HepG2 (cell line): ENCODE results near the gene SNX9. TPM values are rescaled to one million over a fixed set of nuclear protein-coding genes. Genes with fewer than 3 reads are reported as not detected.

ENCODE experiments used
- ATF5 ChIP-seq: sonication (generic); formaldehyde crosslinking; IDR thresholded peaks from 2 replicates; pipeline ENCODE4 v1.4.0; 2020; ENCODE audit warnings: mild to moderate bottlenecking, low read depth, missing genetic modification reagents
- BATF2 ChIP-seq: sonication (generic); formaldehyde crosslinking; IDR thresholded peaks from 2 replicates; pipeline ENCODE4 v1.8.0; 2022; ENCODE audit warnings: mild to moderate bottlenecking, missing genetic modification reagents, moderate library complexity
- ESRRA ChIP-seq: sonication (generic); formaldehyde crosslinking; IDR thresholded peaks from 2 replicates; pipeline ENCODE4 v1.5.1; 2020; ENCODE audit warnings: mild to moderate bottlenecking, low read depth, missing genetic modification reagents
- HNF4G ChIP-seq, 2 experiments: sonication (generic) in 1 of 2; formaldehyde crosslinking in 1 of 2; IDR thresholded peaks; 2 replicates each; pipeline versions ENCODE4 v1.4.0 to v1.6.1; 2011 to 2020; ENCODE audit warnings: borderline replicate concordance in 2 of 2, low read depth in 2 of 2, mild to moderate bottlenecking in 2 of 2, low read length in 1 of 2, missing genetic modification reagents in 1 of 2, moderate library complexity in 1 of 2
- HOXD1 ChIP-seq: sonication (generic); formaldehyde crosslinking; IDR thresholded peaks from 2 replicates; pipeline ENCODE4 v1.5.0; 2020; ENCODE audit warnings: missing genetic modification reagents
- KAT2B ChIP-seq: fragments of 150-350 bp; IDR thresholded peaks from 2 replicates; pipeline ENCODE4 v1.6.1; 2014; ENCODE audit warnings: low read depth, low read length, borderline replicate concordance
- NAIF1 ChIP-seq: sonication (generic); formaldehyde crosslinking; IDR thresholded peaks from 2 replicates; pipeline ENCODE4 v1.5.0; 2020; ENCODE audit warnings: mild to moderate bottlenecking, missing genetic modification reagents, borderline replicate concordance
- NFAT5 ChIP-seq: sonication (generic); formaldehyde crosslinking; IDR thresholded peaks from 2 replicates; pipeline ENCODE4 v1.4.0; 2020; ENCODE audit warnings: missing genetic modification reagents
- PATZ1 ChIP-seq: sonication (generic); formaldehyde crosslinking; IDR thresholded peaks from 2 replicates; pipeline ENCODE4 v1.4.0; 2020; ENCODE audit warnings: missing genetic modification reagents
- REPIN1 ChIP-seq: sonication (generic); formaldehyde crosslinking; IDR thresholded peaks from 2 replicates; pipeline ENCODE4 v1.8.0; 2022; ENCODE audit warnings: missing genetic modification reagents, low read depth, mild to moderate bottlenecking, borderline replicate concordance
- TFDP2 ChIP-seq: sonication (generic); formaldehyde crosslinking; IDR thresholded peaks from 2 replicates; pipeline ENCODE4 v1.4.0; 2020; ENCODE audit warnings: missing genetic modification reagents
- ZNF138 ChIP-seq: sonication (generic); formaldehyde crosslinking; IDR thresholded peaks from 2 replicates; pipeline ENCODE4 v1.5.0; 2020; ENCODE audit warnings: mild to moderate bottlenecking, low read depth, missing genetic modification reagents
- ZNF34 ChIP-seq: sonication (generic); formaldehyde crosslinking; IDR thresholded peaks from 2 replicates; pipeline ENCODE4 v1.4.0; 2020; ENCODE audit warnings: mild to moderate bottlenecking, missing genetic modification reagents, borderline replicate concordance
- ZNF558 ChIP-seq: sonication (generic); formaldehyde crosslinking; IDR thresholded peaks from 2 replicates; pipeline ENCODE4 v1.9.0; 2022; ENCODE audit warnings: mild to moderate bottlenecking, missing genetic modification reagents, borderline replicate concordance
- ZNF564 ChIP-seq: sonication (generic); formaldehyde crosslinking; IDR thresholded peaks from 2 replicates; pipeline ENCODE4 v1.8.1; 2023; ENCODE audit warnings: mild to moderate bottlenecking, missing genetic modification reagents
- ZNF570 ChIP-seq: sonication (generic); formaldehyde crosslinking; IDR thresholded peaks from 2 replicates; pipeline ENCODE4 v1.4.0; 2020; ENCODE audit warnings: mild to moderate bottlenecking, missing genetic modification reagents, borderline replicate concordance
- ZNF572 ChIP-seq: sonication (generic); formaldehyde crosslinking; IDR thresholded peaks from 2 replicates; pipeline ENCODE4 v1.5.1; 2020; ENCODE audit warnings: mild to moderate bottlenecking, missing genetic modification reagents
- ZNF780A ChIP-seq: sonication (generic); formaldehyde crosslinking; IDR thresholded peaks from 2 replicates; pipeline ENCODE4 v1.8.0; 2022; ENCODE audit warnings: mild to moderate bottlenecking, missing genetic modification reagents, moderate library complexity
- polyA plus RNA-seq, 8 experiments: library from polyadenylated mRNA; depleted of rRNA in 3 of 8; stranded (reverse) in 7 of 8; unstranded in 1 of 8; fragments of >200 nt; fragmentation: Illumina TruSeq in 4 of 8; extraction: Trizol in 4 of 8; gene quantifications; 2 replicates each; pipeline versions ENCODE4 v1.2.1 to v1.2.3, GENCODE V29; 2011 to 2016; ENCODE audit warnings: low read depth in 4 of 8, missing spikeins in 1 of 8, mixed read lengths in 1 of 8; ENCODE audit not compliant: insufficient read depth in 1 of 8
- total RNA-seq, 5 experiments: library from RNA; depleted of rRNA; stranded (reverse); fragments of >200 nt; fragmentation: Illumina TruSeq; extraction: Trizol; gene quantifications; 2 replicates each; pipeline ENCODE4 v1.2.3, GENCODE V29; 2016; ENCODE audit warnings: low read depth in 1 of 5

The SNX9 gene
- total and polyA plus RNA-seq, 2 of the 13 experiments (the other 11 are each of a cell fraction or from before 2014, with no cell fraction given) = 21.9 to 36.0 TPM

GRCh38 chr6:157773248-157773773 is 49.7 kb upstream of the SNX9 start (continued):
- TF ChIP-seq TFDP2 (CRISPR knock-in tag) = peak; percentile 54; the same call in 1 of the 2 replicates
- TF ChIP-seq HOXD1 (CRISPR knock-in tag) = no peak
- TF ChIP-seq PATZ1 (CRISPR knock-in tag) = peak; percentile 34; the same call in 1 of the 2 replicates
- no peak for TF ChIP-seq BATF2 (CRISPR knock-in tag)
- no peak for TF ChIP-seq ZNF564 (CRISPR knock-in tag)
- TF ChIP-seq ZNF138 (CRISPR knock-in tag) = no peak
- no peak for TF ChIP-seq ZNF34
- TF ChIP-seq NAIF1 (CRISPR knock-in tag) = no peak
- TF ChIP-seq ZNF558 = no peak
- TF ChIP-seq ZNF570 (CRISPR knock-in tag) = no peak
- no peak for TF ChIP-seq ATF5 (CRISPR knock-in tag)
- no peak for TF ChIP-seq NFAT5
- TF ChIP-seq ESRRA (CRISPR knock-in tag) = no peak
- TF ChIP-seq HNF4G (IDR thresholded peaks at IDR 0.05; ENCODE audit: borderline replicate concordance, low read depth, low read length) = no peak
- no peak for TF ChIP-seq HNF4G (CRISPR knock-in tag; IDR thresholded peaks at IDR 0.05; ENCODE audit: borderline replicate concordance, low read depth)
- TF ChIP-seq KAT2B = no peak
- no peak for TF ChIP-seq ZNF780A
- no peak for TF ChIP-seq ZNF572 (CRISPR knock-in tag)
- TF ChIP-seq REPIN1 (CRISPR knock-in tag) = no peak
